K562 (cell line): ENCODE results near the gene NUP153. TPM values are rescaled to one million over a fixed set of nuclear protein-coding genes. Genes with fewer than 3 reads are reported as not detected.

ENCODE experiments used
- GTF2A2 ChIP-seq: IDR thresholded peaks from 2 replicates; pipeline ENCODE4 v1.6.1; 2016; ENCODE audit warnings: mild to moderate bottlenecking, missing genetic modification characterization, missing compliant biosample characterization
- HNRNPLL ChIP-seq: fragments of 200-400 bp; formaldehyde crosslinking; IDR thresholded peaks from 2 replicates; pipeline ENCODE4 v1.6.1; 2017; ENCODE audit warnings: low read length, low read depth, mild to moderate bottlenecking; ENCODE audit not compliant: poor library complexity, severe bottlenecking
- ILK ChIP-seq: fragments of 450-650 bp; IDR thresholded peaks from 2 replicates; pipeline ENCODE4 v1.6.1; 2016; ENCODE audit warnings: missing genetic modification characterization, low read depth, mild to moderate bottlenecking, missing compliant biosample characterization, moderate library complexity, borderline replicate concordance
- KDM4B ChIP-seq, 2 experiments: fragments of 450-650 bp in 1 of 2; sonication (generic) in 1 of 2; IDR thresholded peaks; 2 replicates each; pipeline ENCODE4 v1.6.1; 2016 to 2017; ENCODE audit warnings: borderline replicate concordance in 2 of 2, antibody characterized with exemption in 1 of 2, low read depth in 1 of 2, mild to moderate bottlenecking in 1 of 2
- MECOM ChIP-seq: fragments of 250-450 bp; sonication (Bioruptor Pico); IDR thresholded peaks from 2 replicates; pipeline ENCODE4 v1.8.0; 2022; ENCODE audit warnings: inconsistent platforms
- MEF2A ChIP-seq: IDR thresholded peaks from 2 replicates; pipeline ENCODE4 v1.6.1; 2011; ENCODE audit warnings: low read depth, mild to moderate bottlenecking, low read length, moderate library complexity; ENCODE audit not compliant: control insufficient read depth
- NCOA4 ChIP-seq: fragments of 450-650 bp; IDR thresholded peaks from 2 replicates; pipeline ENCODE4 v1.6.1; 2018; ENCODE audit warnings: mild to moderate bottlenecking; ENCODE audit not compliant: partially characterized antibody
- PHB2 ChIP-seq: fragments of 450-650 bp; IDR thresholded peaks from 2 replicates; pipeline ENCODE4 v1.6.1; 2017; ENCODE audit warnings: low read depth
- POLR3A ChIP-seq: IDR thresholded peaks from 2 replicates; pipeline ENCODE4 v1.6.1; 2011; ENCODE audit warnings: borderline replicate concordance, mild to moderate bottlenecking, moderate library complexity; ENCODE audit not compliant: insufficient read length, insufficient read depth; ENCODE audit errors: extremely low read depth
- RHOXF2B ChIP-seq: fragments of 250-450 bp; sonication (Bioruptor Pico); conservative IDR thresholded peaks from 2 replicates; pipeline ENCODE4 v1.5.1; 2021
- SIN3B ChIP-seq: fragments of 450-650 bp; IDR thresholded peaks from 2 replicates; pipeline ENCODE4 v1.6.1; 2017; ENCODE audit warnings: low read depth, mild to moderate bottlenecking, moderate library complexity
- SRSF3 ChIP-seq: fragments of 200-400 bp; formaldehyde crosslinking; IDR thresholded peaks from 2 replicates; pipeline ENCODE4 v1.6.1; 2016; ENCODE audit warnings: mild to moderate bottlenecking, low read length, moderate library complexity; ENCODE audit not compliant: insufficient read depth
- TAF15 ChIP-seq: fragments of 200-400 bp; formaldehyde crosslinking; IDR thresholded peaks from 2 replicates; pipeline ENCODE4 v1.6.1; 2017; ENCODE audit warnings: mild to moderate bottlenecking, low read depth, low read length, moderate library complexity
- TARDBP ChIP-seq: fragments of 450-650 bp; IDR thresholded peaks from 2 replicates; pipeline ENCODE4 v1.6.1; 2016
- TCF3 ChIP-seq: sonication (generic); formaldehyde crosslinking; IDR thresholded peaks from 2 replicates; pipeline ENCODE4 v1.4.0; 2020; ENCODE audit warnings: mild to moderate bottlenecking, missing genetic modification reagents
- XRCC5 ChIP-seq: fragments of 200-400 bp; formaldehyde crosslinking; IDR thresholded peaks from 2 replicates; pipeline ENCODE4 v1.6.1; 2017; ENCODE audit warnings: low read depth, mild to moderate bottlenecking, low read length
- ZNF398 ChIP-seq: fragments of 250-450 bp; sonication (Bioruptor Pico); IDR thresholded peaks from 2 replicates; pipeline ENCODE4 v1.8.0; 2021; ENCODE audit warnings: moderate library complexity, mild to moderate bottlenecking, inconsistent platforms
- ZNF644 ChIP-seq: fragments of 200-800 bp; sonication (Bioruptor generic); IDR thresholded peaks from 2 replicates; pipeline ENCODE4 v1.6.1; 2016; ENCODE audit warnings: low read depth, missing genetic modification characterization, missing compliant biosample characterization
- ZNF655 ChIP-seq: fragments of 250-450 bp; sonication (Bioruptor Pico); IDR thresholded peaks from 2 replicates; pipeline ENCODE4 v1.5.0; 2021
- ZNF707 ChIP-seq: fragments of 250-450 bp; sonication (Bioruptor Pico); conservative IDR thresholded peaks from 2 replicates; pipeline ENCODE4 v1.8.0; 2022; ENCODE audit warnings: inconsistent platforms, mild to moderate bottlenecking, moderate library complexity
- polyA plus RNA-seq, 8 experiments: library from polyadenylated mRNA; depleted of rRNA in 4 of 8; stranded (reverse) in 5 of 8; unstranded in 3 of 8; fragments of >200 nt; fragmentation: Nextera tagmentation in 2 of 8; fragmentation: Illumina TruSeq in 1 of 8; extraction: Ambion mirVana in 2 of 8; extraction: Trizol in 1 of 8; gene quantifications; 2 replicates each; pipeline versions ENCODE4 v1.2.1 to v1.2.3, GENCODE V29; 2011 to 2014; ENCODE audit warnings: inconsistent platforms in 1 of 8, missing spikeins in 1 of 8
- total RNA-seq, 7 experiments: library from RNA; depleted of rRNA in 6 of 7; stranded (reverse); fragments of >200 nt in 6 of 7; fragmentation: Illumina TruSeq in 2 of 7; extraction: Trizol in 2 of 7; gene quantifications; 2 replicates each; pipeline versions ENCODE4 v1.2.1 to v1.2.3, GENCODE V29; 2011 to 2021; ENCODE audit warnings: low replicate concordance in 1 of 7
- TF ChIP-seq, protein P1 (sequence below): sonication (generic); formaldehyde crosslinking; IDR thresholded peaks from 2 replicates; pipeline ENCODE4 v1.5.0; 2020; ENCODE audit warnings: missing genetic modification reagents
- TF ChIP-seq, protein P2 (sequence below), 2 experiments: IDR thresholded peaks; 2 replicates each; pipeline ENCODE4 v1.6.1; 2011; ENCODE audit warnings: borderline replicate concordance in 1 of 2, control low read depth in 1 of 2, low read depth in 1 of 2, low read length in 1 of 2, mild to moderate bottlenecking in 1 of 2, mixed read lengths in 1 of 2, moderate library complexity in 1 of 2; ENCODE audit not compliant: insufficient read depth in 1 of 2, insufficient read length in 1 of 2, poor library complexity in 1 of 2, severe bottlenecking in 1 of 2; ENCODE audit errors: extremely low read depth in 1 of 2

NUP153 gene
- total and polyA plus RNA-seq, 9 of the 15 experiments (the other 6 are each of a cell fraction or from before 2014, with no cell fraction given), result 21.9 to 110 (median 84.8) TPM

- TF ChIP-seq GTF2A2, result no peak
- no peak for TF ChIP-seq ILK (tag)
- TF ChIP-seq RHOXF2B, result peak; percentile 62; the same call in 1 of the 2 replicates
- no peak for TF ChIP-seq POLR3A
- TF ChIP-seq, protein P1, sequence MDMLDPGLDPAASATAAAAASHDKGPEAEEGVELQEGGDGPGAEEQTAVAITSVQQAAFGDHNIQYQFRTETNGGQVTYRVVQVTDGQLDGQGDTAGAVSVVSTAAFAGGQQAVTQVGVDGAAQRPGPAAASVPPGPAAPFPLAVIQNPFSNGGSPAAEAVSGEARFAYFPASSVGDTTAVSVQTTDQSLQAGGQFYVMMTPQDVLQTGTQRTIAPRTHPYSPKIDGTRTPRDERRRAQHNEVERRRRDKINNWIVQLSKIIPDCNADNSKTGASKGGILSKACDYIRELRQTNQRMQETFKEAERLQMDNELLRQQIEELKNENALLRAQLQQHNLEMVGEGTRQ, result no peak
- TF ChIP-seq ZNF398 (CRISPR knock-in tag), result no peak
- TF ChIP-seq TCF3, result no peak
- TF ChIP-seq HNRNPLL, result no peak
- no peak for TF ChIP-seq XRCC5
- no peak for TF ChIP-seq SIN3B
- TF ChIP-seq PHB2, result no peak
- TF ChIP-seq TARDBP, result no peak
- no peak for TF ChIP-seq ZNF707 (CRISPR knock-in tag)
- TF ChIP-seq MECOM (CRISPR knock-in tag), result 0 out of 2 replicates have a peak, but pooled peaks have one; percentile 10
- TF ChIP-seq ZNF644, result 0 out of 2 replicates have a peak, but pooled peaks have one; percentile 56
- no peak for TF ChIP-seq KDM4B (IDR thresholded peaks at IDR 0.05; ENCODE audit: borderline replicate concordance in 2 of 2, low read depth in 1 of 2)
- no peak for TF ChIP-seq ZNF655 (CRISPR knock-in tag)
- no peak for TF ChIP-seq NCOA4
- TF ChIP-seq MEF2A, result no peak
- no peak for TF ChIP-seq TAF15
- TF ChIP-seq, protein P2, sequence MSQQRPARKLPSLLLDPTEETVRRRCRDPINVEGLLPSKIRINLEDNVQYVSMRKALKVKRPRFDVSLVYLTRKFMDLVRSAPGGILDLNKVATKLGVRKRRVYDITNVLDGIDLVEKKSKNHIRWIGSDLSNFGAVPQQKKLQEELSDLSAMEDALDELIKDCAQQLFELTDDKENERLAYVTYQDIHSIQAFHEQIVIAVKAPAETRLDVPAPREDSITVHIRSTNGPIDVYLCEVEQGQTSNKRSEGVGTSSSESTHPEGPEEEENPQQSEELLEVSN (IDR thresholded peaks at IDR 0.05; ENCODE audit: borderline replicate concordance in 1 of 2, extremely low read depth in 1 of 2, insufficient read depth in 1 of 2, insufficient read length in 1 of 2, low read depth in 1 of 2, low read length in 1 of 2, poor library complexity in 1 of 2, severe bottlenecking in 1 of 2), result no peak
- TF ChIP-seq SRSF3, result no peak
These were observed 8.4 kb upstream of the NUP153 start (continued) for GRCh38 chr6:17714879-17715851.
